ENCODE results near the gene ARMC7. TPM values are rescaled to one million over a fixed set of nuclear protein-coding genes. Genes with fewer than 3 reads are reported as not detected.

ARMC7 gene
- total RNA-seq, 2 donors from 2014 or later, result 20.5 to 20.7 TPM

GRCh38 chr17:75176625-75177024, 66.9 kb downstream of the ARMC7 start:
- Histone ChIP-seq H3K27ac (no peak overlapping the region), H3K4me1 (no peaks in the 10 kb centered on the region), H3K9ac (ENCODE audit: low read depth in 2 of 2, low read length in 2 of 2) (no peak overlapping the region), H3K36me3 (peaks cover 26% of the 10 kb centered on the region), H3K27me3 (no peaks in the 10 kb centered on the region), H3K4me3 (no peak overlapping the region), H3K9me3 (no peaks in the 10 kb centered on the region)
- no peak for TF ChIP-seq CTCF (IDR thresholded peaks at IDR 0.05)
- no peak for DNase-seq
- intact Hi-C loops (cut with DNase I), result no loop called here

GRCh38 chr17:75178453-75178852, 68.7 kb downstream of the ARMC7 start:
- intact Hi-C loops (cut with DNase I), result no loop called here
- no peak for DNase-seq
- Histone ChIP-seq H3K27me3 (no peaks in the 10 kb centered on the region), H3K27ac (no peak overlapping the region), H3K36me3 (peaks cover 18% of the 10 kb centered on the region), H3K4me1 (peaks cover 3% of the 10 kb centered on the region), H3K4me3 (no peak overlapping the region), H3K9ac (ENCODE audit: low read depth in 2 of 2, low read length in 2 of 2) (no peak overlapping the region), H3K9me3 (no peaks in the 10 kb centered on the region)
- no peak for TF ChIP-seq CTCF (IDR thresholded peaks at IDR 0.05)

Other genes with a start within 250 kb of the ARMC7 start
- 10 to 100 TPM; 17.7 to 26.9 TPM for gene FDXR, start 237.0 kb upstream of the ARMC7 start, total RNA-seq
- gene FADS6, start 216.3 kb upstream of the ARMC7 start, total RNA-seq, result 10 to 100 TPM in 1 of 2 donors, under 1 TPM in 1; 0.30 to 18.4 TPM
- under 1 TPM in 1 of 2 donors, not detected in 1; 0.05 TPM for gene USH1G, start 186.7 kb upstream of the ARMC7 start, total RNA-seq
- gene OTOP2, start 185.7 kb upstream of the ARMC7 start, total RNA-seq, result 10 to 100 TPM in 1 of 2 donors, 1 to 10 TPM in 1; 5.7 to 18.4 TPM
- under 1 TPM in 1 of 2 donors, not detected in 1; 0.40 TPM for gene OTOP3, start 174.1 kb upstream of the ARMC7 start, total RNA-seq
- 10 to 100 TPM; 47.8 to 54.8 TPM for gene HID1, start 137.2 kb upstream of the ARMC7 start, total RNA-seq
- gene CDR2L, start 122.3 kb upstream of the ARMC7 start, total RNA-seq, result 1 to 10 TPM; 3.7 to 4.1 TPM
- 10 to 100 TPM; 27.2 to 50.1 TPM for gene MRPL58, start 97.3 kb upstream of the ARMC7 start, total RNA-seq
- 100 to 1,000 TPM; 302 to 371 TPM for gene ATP5PD, start 63.0 kb upstream of the ARMC7 start, total RNA-seq
- gene KCTD2, start 62.7 kb upstream of the ARMC7 start, total RNA-seq, result 10 to 100 TPM; 14.8 to 18.1 TPM
- 10 to 100 TPM; 19.4 to 50.1 TPM for gene SLC16A5, start 22.0 kb upstream of the ARMC7 start, total RNA-seq
- gene NT5C, start 21.8 kb downstream of the ARMC7 start, total RNA-seq, result 10 to 100 TPM; 72.3 to 94.9 TPM
- gene JPT1, start 44.5 kb downstream of the ARMC7 start, total RNA-seq, result 100 to 1,000 TPM; 227 to 367 TPM
- 100 to 1,000 TPM; 298 to 319 TPM for gene SUMO2, start 73.0 kb downstream of the ARMC7 start, total RNA-seq
- 10 to 100 TPM; 42.2 to 86.8 TPM for gene NUP85, start 95.7 kb downstream of the ARMC7 start, total RNA-seq
- 10 to 100 TPM; 32.5 to 48.4 TPM for gene GGA3, start 151.6 kb downstream of the ARMC7 start, total RNA-seq
- gene MRPS7, start 151.9 kb downstream of the ARMC7 start, total RNA-seq, result 100 to 1,000 TPM in 1 of 2 donors, 10 to 100 TPM in 1; 62.9 to 118 TPM
- 10 to 100 TPM; 18.5 to 19.2 TPM for gene MIF4GD, start 161.3 kb downstream of the ARMC7 start, total RNA-seq
- 10 to 100 TPM in 1 of 2 donors, 1 to 10 TPM in 1; 9.8 to 24.8 TPM for gene SLC25A19, start 179.5 kb downstream of the ARMC7 start, total RNA-seq

All from colonic mucosa (tissue), 4 donors.